Right lung (tissue), 10 donors: Measurements from ENCODE around the gene MYH7. TPM values are rescaled to one million over a fixed set of nuclear protein-coding genes. Genes with fewer than 3 reads are reported as not detected.
"Not testable (repeated sequence)": the region's sequence is repeated elsewhere in the genome, so short reads cannot be mapped to it uniquely, and the experiment has no call there.

ENCODE experiments used
- DNase-seq, 2 donors: peaks; one replicate each; pipeline ENCODE4 v3.0.0-alpha.2; 2013
- long read RNA-seq, 8 donors: transcript quantifications; one replicate each; lab custom pipeline, GENCODE V29; 2026
- polyA plus RNA-seq, 5 donors: library from polyadenylated mRNA; unstranded; fragments of 120-200 nt; gene quantifications; one replicate each; pipeline versions ENCODE4 v1.2.1 to v1.2.3, GENCODE V29; 2013; ENCODE audit warnings: inconsistent platforms in 1 of 5, low replicate concordance in 1 of 5; ENCODE audit not compliant: insufficient read length in 5 of 5, insufficient read depth in 1 of 5

The MYH7 gene
- 10 to 100 TPM in 1 of 5 donors, under 1 TPM in 4; 0.06 to 22.5 (median 0.27) TPM for polyA plus RNA-seq
- long read RNA-seq, donor 1, result 0 reads
- long read RNA-seq, donor 2, result 0 reads
- long read RNA-seq, donor 3, result 0 reads
- long read RNA-seq, donor 4, result 0 reads
- long read RNA-seq, donor 5, result 0 reads
- long read RNA-seq, donor 6, result 0 reads
- long read RNA-seq, donor 7, result 0 reads
- long read RNA-seq, donor 8, result 0 reads

- no peak for DNase-seq
Observed at GRCh38 chr14:23435543-23436326, at the start of gene MYH7. Gene MYH7 (minus strand): TSS chr14:23435660. CDS start chr14:23433732, 1,928 bp downstream.

GRCh38 chr14:23483236-23483854 lies 47.9 kb upstream of the MYH7 start:
- DNase-seq, result no peak

GRCh38 chr14:23482823-23483148 lies 47.3 kb upstream of the MYH7 start:
- DNase-seq, result no peak

- DNase-seq, result no peak
Observed at GRCh38 chr14:23481979-23482822, 46.7 kb upstream of the MYH7 start.

- DNase-seq, result peak in 1 of 2 donors; percentile 9
Observed at GRCh38 chr14:23481362-23481970, 46.0 kb upstream of the MYH7 start.

- peak; percentile 29 to 41 for DNase-seq
Observed at GRCh38 chr14:23478109-23478759, 42.8 kb upstream of the MYH7 start.

GRCh38 chr14:23470947-23471346 lies 35.5 kb upstream of the MYH7 start:
- DNase-seq, result no peak

GRCh38 chr14:23469906-23470403 lies 34.5 kb upstream of the MYH7 start:
- no peak for DNase-seq

- DNase-seq, result peak; percentile 97 to 99
Observed at GRCh38 chr14:23469127-23469905, 33.9 kb upstream of the MYH7 start, which contains the start of gene NGDN. Gene NGDN (plus strand): TSS chr14:23469703. CDS start chr14:23469716, 13 bp downstream.

GRCh38 chr14:23468704-23469126 lies 33.3 kb upstream of the MYH7 start:
- no peak for DNase-seq

- no peak for DNase-seq
Observed at GRCh38 chr14:23465261-23465660, 29.8 kb upstream of the MYH7 start.

GRCh38 chr14:23464700-23465099 lies 29.2 kb upstream of the MYH7 start:
- DNase-seq, result no peak

- no peak for DNase-seq
Observed at GRCh38 chr14:23460960-23461359, 25.5 kb upstream of the MYH7 start.

GRCh38 chr14:23457587-23458445 lies 22.4 kb upstream of the MYH7 start:
- DNase-seq, result no peak

GRCh38 chr14:23456883-23457586 lies 21.6 kb upstream of the MYH7 start:
- not testable (repeated sequence) for DNase-seq

- no peak for DNase-seq
Observed at GRCh38 chr14:23454445-23454856, 19.0 kb upstream of the MYH7 start.

GRCh38 chr14:23452237-23452636 lies 16.8 kb upstream of the MYH7 start:
- no peak for DNase-seq

GRCh38 chr14:23450379-23450778 lies 14.9 kb upstream of the MYH7 start:
- no peak for DNase-seq
